Breast epithelium (tissue), 3 donors: ENCODE data around the gene CD300LF.

Experiments
- CTCF ChIP-seq, 3 donors: fragments of 450-650 bp; IDR thresholded peaks; one replicate each; pipeline ENCODE4 v1.5.1; 2016 to 2017; ENCODE audit warnings: antibody characterized with exemption in 3 of 3, mild to moderate bottlenecking in 3 of 3, moderate library complexity in 3 of 3
- POLR2A ChIP-seq: fragments of 450-650 bp; IDR thresholded peaks from one replicate; pipeline ENCODE4 v1.6.1; 2016; ENCODE audit warnings: antibody characterized with exemption, mild to moderate bottlenecking, moderate library complexity
- POLR2AphosphoS5 ChIP-seq, 3 donors: sonication (generic); formaldehyde crosslinking; IDR thresholded peaks; one replicate each; pipeline ENCODE4 v1.6.1; 2017; ENCODE audit warnings: antibody characterized with exemption in 3 of 3

- TF ChIP-seq CTCF (IDR thresholded peaks at IDR 0.05) (no peak), POLR2AphosphoS5 (IDR thresholded peaks at IDR 0.05) (no peak), POLR2A (no peak)
Observed at GRCh38 chr17:74761419-74761818, 48.7 kb upstream of the CD300LF start.
